DOHH2 (cell line): ENCODE data around the gene TPO.

Experiments
- H3F3A ChIP-seq: fragments of 200-600 bp; sonication (generic), shearing (Covaris generic); 2 replicates; pipeline ENCODE4 v1.6.0; 2016; ENCODE audit warnings: antibody characterized with exemption, mild to moderate bottlenecking; ENCODE audit not compliant: control insufficient read depth, insufficient read depth
- H3K27ac ChIP-seq: fragments of 200-600 bp; sonication (generic); 2 replicates; pipeline ENCODE4 v1.5.1; 2014; ENCODE audit warnings: low read depth, mild to moderate bottlenecking, low read length, moderate library complexity
- H3K27me3 ChIP-seq: fragments of 200-600 bp; sonication (generic); 2 replicates; pipeline ENCODE4 v1.6.1; 2014; ENCODE audit warnings: mild to moderate bottlenecking, low read length, mixed read lengths; ENCODE audit not compliant: control insufficient read depth
- H3K36me3 ChIP-seq: fragments of 200-600 bp; sonication (generic); 2 replicates; pipeline ENCODE4 v1.6.1; 2014; ENCODE audit warnings: mild to moderate bottlenecking, low read length, moderate library complexity, mixed read lengths; ENCODE audit not compliant: control insufficient read depth
- H3K4me1 ChIP-seq: fragments of 200-600 bp; sonication (generic); 2 replicates; pipeline ENCODE4 v1.6.1; 2014; ENCODE audit warnings: mild to moderate bottlenecking, low read length, mixed read lengths; ENCODE audit not compliant: control insufficient read depth
- H3K4me2 ChIP-seq: fragments of 200-600 bp; sonication (generic); 2 replicates; pipeline ENCODE4 v1.6.0; 2014; ENCODE audit warnings: mild to moderate bottlenecking, low read length, moderate library complexity
- H3K4me3 ChIP-seq: fragments of 200-600 bp; sonication (generic); 2 replicates; pipeline ENCODE4 v1.5.1; 2014; ENCODE audit warnings: mild to moderate bottlenecking, low read length, mixed read lengths
- H3K79me2 ChIP-seq: fragments of 200-600 bp; sonication (generic); 2 replicates; pipeline ENCODE4 v1.6.1; 2014; ENCODE audit warnings: mild to moderate bottlenecking, low read length, mixed read lengths; ENCODE audit not compliant: control insufficient read depth
- H3K9me2 ChIP-seq: fragments of 200-600 bp; sonication (generic); replicated peaks from 2 replicates; pipeline ENCODE4 v1.6.1; 2014; ENCODE audit warnings: mild to moderate bottlenecking, low read length, mixed read lengths; ENCODE audit not compliant: control insufficient read depth
- H3K9me3 ChIP-seq: fragments of 200-600 bp; sonication (generic); 2 replicates; pipeline ENCODE4 v1.6.1; 2014; ENCODE audit warnings: antibody characterized with exemption, low read length, mixed read lengths; ENCODE audit not compliant: control insufficient read depth, insufficient read depth
- H4K20me1 ChIP-seq: fragments of 200-600 bp; sonication (generic); 2 replicates; pipeline ENCODE4 v1.6.0; 2014; ENCODE audit warnings: low read depth, mild to moderate bottlenecking, antibody characterized with exemption, low read length, moderate library complexity; ENCODE audit not compliant: control insufficient read depth, insufficient read depth
- EZH2phosphoT487 ChIP-seq: fragments of 200-600 bp; sonication (generic); IDR thresholded peaks from 2 replicates; pipeline ENCODE4 v1.6.1; 2017; ENCODE audit warnings: borderline replicate concordance, mild to moderate bottlenecking, antibody characterized with exemption, low read length, moderate library complexity, mixed read lengths
- TF ChIP-seq, protein P1 (sequence below): fragments of 200-600 bp; sonication (generic); IDR thresholded peaks from one replicate; pipeline ENCODE4 v1.5.1; 2014; ENCODE audit warnings: antibody characterized with exemption, mild to moderate bottlenecking, low read depth, low read length; ENCODE audit not compliant: poor library complexity, severe bottlenecking

The TPO gene

GRCh38 chr2:1400943-1401735 is 12.1 kb upstream of the TPO start:
- no peaks in the 10 kb centered on the region for H3K27me3 ChIP-seq

GRCh38 chr2:1402064-1402463 is 11.2 kb upstream of the TPO start:
- Histone ChIP-seq H3K4me3 (no peak overlapping the region), H3F3A (no peaks in the 10 kb centered on the region), H3K4me1 (peaks cover 27% of the 10 kb centered on the region), H3K27ac (no peak overlapping the region), H4K20me1 (no peaks in the 10 kb centered on the region), H3K4me2 (no peak overlapping the region), H3K79me2 (no peaks in the 10 kb centered on the region), H3K27me3 (no peaks in the 10 kb centered on the region), H3K9me3 (no peaks in the 10 kb centered on the region), H3K36me3 (no peaks in the 10 kb centered on the region), H3K9me2 (no peaks in the 10 kb centered on the region)
- TF ChIP-seq, protein P1, sequence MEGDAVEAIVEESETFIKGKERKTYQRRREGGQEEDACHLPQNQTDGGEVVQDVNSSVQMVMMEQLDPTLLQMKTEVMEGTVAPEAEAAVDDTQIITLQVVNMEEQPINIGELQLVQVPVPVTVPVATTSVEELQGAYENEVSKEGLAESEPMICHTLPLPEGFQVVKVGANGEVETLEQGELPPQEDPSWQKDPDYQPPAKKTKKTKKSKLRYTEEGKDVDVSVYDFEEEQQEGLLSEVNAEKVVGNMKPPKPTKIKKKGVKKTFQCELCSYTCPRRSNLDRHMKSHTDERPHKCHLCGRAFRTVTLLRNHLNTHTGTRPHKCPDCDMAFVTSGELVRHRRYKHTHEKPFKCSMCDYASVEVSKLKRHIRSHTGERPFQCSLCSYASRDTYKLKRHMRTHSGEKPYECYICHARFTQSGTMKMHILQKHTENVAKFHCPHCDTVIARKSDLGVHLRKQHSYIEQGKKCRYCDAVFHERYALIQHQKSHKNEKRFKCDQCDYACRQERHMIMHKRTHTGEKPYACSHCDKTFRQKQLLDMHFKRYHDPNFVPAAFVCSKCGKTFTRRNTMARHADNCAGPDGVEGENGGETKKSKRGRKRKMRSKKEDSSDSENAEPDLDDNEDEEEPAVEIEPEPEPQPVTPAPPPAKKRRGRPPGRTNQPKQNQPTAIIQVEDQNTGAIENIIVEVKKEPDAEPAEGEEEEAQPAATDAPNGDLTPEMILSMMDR, result no peak
- TF ChIP-seq EZH2phosphoT487, result no peak

More at GRCh38 chr2:1400943-1401735, 12.1 kb upstream of the TPO start:
- Histone ChIP-seq H3K4me2 (peak overlapping the region; percentile 27), H3K9me2 (no peaks in the 10 kb centered on the region), H3K36me3 (no peaks in the 10 kb centered on the region), H3F3A (no peaks in the 10 kb centered on the region), H3K79me2 (no peaks in the 10 kb centered on the region), H4K20me1 (no peaks in the 10 kb centered on the region), H3K4me3 (no peak overlapping the region), H3K27ac (no peak overlapping the region), H3K4me1 (peaks cover 27% of the 10 kb centered on the region), H3K9me3 (no peaks in the 10 kb centered on the region)
- TF ChIP-seq, protein P1, result no peak

DNA sequence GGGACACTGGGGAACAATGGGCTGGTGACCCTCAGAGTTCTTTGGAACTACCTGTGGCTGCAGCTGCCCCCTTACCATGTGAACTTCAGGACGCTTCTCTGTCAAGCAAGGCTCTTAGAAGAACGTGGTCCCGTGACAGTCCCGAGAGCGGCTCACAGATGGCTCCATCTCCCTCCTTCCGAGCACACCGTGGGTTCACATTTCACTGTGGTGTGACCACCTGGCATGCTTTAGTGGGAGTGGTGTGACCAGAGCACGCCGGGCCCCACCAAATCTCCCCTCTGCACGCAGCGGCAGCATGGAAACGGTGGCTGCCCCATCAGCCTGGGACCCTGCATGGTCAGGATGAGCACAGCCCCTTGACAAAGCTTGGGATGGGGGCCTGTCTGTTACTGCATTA is 9.7 kb upstream of the TPO start:
- no peak overlapping the region for H3K4me2 ChIP-seq

More for the DNA sequence above, 9.7 kb upstream of the TPO start:
- Histone ChIP-seq H4K20me1 (no peaks in the 10 kb centered on the region), H3K36me3 (no peaks in the 10 kb centered on the region), H3K9me2 (no peaks in the 10 kb centered on the region), H3F3A (no peaks in the 10 kb centered on the region), H3K79me2 (no peaks in the 10 kb centered on the region), H3K4me3 (no peak overlapping the region), H3K9me3 (no peaks in the 10 kb centered on the region), H3K27me3 (no peaks in the 10 kb centered on the region), H3K4me1 (peaks cover 27% of the 10 kb centered on the region), H3K27ac (no peak overlapping the region)
- TF ChIP-seq, protein P1, result no peak
- TF ChIP-seq EZH2phosphoT487, result no peak
